Stimulated activated CD8-positive, alpha-beta memory T cell treated with anti-CD3 and anti-CD28 coated beads, Interleukin-4, amount 100 ng/mL, for 4 hours (primary cell): ENCODE measurements around the gene PSME4.
"Not testable (repeated sequence)": the region's sequence is repeated elsewhere in the genome, so short reads cannot be mapped to it uniquely, and the experiment has no call there.

Experiments
- DNase-seq, 2 donors: peaks; one replicate each; pipeline ENCODE4 v3.0.0-alpha.2; 2020; ENCODE audit warnings: low read depth in 2 of 2, low spot score in 1 of 2

PSME4 gene

DNA sequence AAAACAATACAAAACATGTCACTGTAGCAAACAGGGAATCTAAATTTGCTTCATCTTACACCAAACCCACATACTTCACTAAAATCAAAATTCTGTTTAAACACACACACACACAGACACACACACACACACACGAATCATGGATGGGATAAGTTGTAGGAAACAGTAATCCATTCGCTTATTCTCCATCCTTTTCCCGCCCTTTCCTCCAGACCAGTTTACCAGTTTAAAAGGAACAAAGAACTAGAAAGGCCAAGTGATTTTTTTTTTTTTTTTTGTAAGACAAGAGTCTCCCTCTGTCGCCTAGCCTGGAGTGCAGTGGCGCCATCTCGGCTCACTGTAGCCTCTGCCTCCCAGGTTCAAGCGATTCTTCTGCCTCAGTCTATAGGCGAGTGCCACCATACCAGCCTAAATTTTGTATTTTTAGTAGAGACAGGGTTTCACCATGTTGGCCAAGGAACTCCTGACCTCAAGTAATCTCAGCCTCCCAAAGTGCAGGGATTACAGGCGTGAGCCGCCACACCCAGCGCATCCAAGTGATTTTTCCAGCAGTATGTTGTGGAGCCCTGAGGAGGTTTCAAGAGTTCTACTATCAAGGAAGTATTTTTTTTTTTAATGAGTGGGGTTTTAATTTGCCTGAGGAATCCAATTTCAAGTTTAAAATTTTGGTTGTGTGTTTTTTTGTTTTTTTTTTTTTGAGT is 5.7 kb downstream of the PSME4 start:
- no peak for DNase-seq

DNA sequence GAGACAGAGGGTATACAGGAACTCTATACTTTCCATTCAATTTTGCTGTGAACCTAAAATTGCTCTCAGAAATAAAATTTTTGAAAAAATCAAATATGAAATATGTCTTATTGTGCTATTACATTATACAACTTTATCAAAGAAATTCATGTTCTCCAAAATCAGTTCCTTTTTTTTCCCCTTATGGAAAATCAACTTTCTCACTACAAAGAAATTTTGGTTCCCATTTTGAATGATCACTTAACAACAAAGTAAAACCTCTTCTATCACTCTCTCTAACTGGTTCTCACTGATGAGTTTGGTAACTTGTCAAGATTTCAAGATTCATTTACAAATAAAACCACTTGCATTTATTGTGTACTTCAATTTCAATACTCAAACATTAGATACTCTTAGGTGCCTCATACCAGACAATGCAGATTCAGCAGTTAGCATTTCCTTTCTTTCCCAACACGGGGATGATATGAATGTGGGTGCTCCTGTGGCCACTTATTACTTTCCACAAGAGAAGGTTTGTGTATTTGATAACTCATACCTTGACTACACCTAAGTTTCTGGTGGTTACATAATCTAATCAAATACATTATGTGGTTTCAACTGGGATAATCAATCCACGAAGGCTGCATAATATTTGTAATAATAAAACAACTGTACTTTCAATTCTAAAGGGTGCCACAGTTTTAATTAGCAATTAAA is 6.4 kb downstream of the PSME4 start:
- no peak for DNase-seq

DNA sequence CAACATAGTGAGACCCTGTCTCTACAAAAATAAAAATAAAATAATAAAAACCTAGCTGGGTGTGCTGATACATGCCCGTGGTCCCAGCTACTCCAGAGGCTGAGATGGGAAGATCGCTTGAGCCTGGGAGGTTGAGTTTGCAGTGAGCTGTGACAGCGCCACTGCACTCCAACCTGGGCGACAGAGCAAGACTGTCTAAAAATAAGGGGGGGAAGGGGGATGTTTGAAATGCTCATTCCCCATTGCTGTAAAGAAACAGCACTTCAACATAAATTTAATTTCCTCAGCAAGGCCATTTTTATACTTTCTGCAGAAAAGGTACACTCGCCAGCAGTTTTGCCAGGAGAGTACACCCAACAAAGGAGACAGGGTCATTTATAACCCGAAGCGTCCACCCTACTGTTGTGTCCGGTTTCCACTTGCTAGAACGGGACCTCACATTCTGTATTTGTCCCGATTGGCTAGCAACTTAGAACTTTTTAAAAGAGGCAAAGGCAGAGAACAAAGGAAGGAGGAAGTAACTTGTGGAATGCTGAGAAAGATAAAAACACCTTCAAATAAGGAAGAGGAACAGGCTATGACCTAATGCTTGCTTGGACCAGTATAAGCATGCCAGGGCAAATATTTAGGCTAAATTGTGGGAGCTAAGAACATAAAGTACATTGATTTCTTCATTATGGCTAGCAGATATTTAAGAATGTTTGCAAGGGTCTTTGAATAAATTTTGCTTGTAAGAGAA is 9.1 kb downstream of the PSME4 start:
- DNase-seq, result not testable (repeated sequence)

DNA sequence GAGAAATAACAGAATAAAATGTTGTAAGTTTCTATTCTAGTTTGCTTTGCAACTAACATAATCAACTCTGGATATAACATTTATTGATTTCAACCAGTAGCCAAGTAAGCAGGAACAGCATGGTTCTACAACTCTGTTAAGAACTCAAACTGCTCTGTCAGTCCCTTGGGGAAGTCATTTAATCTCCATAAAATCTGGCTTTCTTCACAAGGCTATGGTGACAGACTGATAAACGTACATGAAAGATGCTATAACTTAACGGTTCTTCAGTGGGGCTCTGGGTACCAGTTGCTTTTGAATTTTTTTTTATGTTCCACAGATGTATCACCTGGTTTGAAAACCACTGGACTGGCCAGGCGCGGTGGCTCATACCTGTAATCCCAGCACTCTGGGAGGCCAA is 10.3 kb downstream of the PSME4 start:
- DNase-seq, result no peak

DNA sequence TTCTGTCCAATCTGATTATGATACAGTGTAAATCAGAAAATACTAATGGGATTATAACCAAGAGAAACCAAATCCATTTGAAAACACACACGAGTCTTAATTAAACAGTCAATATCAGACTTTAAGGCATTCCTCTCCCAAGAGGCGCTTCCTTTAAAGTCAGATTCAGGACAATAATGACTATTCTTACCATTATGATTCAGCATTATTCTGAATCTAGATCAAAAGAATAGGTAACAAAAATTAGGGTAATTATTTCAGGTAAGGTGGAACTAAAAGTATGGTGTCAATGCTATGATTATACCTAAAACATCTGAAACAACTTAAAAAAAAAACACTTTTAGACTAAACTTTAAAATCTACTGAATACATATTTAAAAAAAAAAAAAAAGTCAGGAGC is 12.3 kb downstream of the PSME4 start:
- no peak for DNase-seq

DNA sequence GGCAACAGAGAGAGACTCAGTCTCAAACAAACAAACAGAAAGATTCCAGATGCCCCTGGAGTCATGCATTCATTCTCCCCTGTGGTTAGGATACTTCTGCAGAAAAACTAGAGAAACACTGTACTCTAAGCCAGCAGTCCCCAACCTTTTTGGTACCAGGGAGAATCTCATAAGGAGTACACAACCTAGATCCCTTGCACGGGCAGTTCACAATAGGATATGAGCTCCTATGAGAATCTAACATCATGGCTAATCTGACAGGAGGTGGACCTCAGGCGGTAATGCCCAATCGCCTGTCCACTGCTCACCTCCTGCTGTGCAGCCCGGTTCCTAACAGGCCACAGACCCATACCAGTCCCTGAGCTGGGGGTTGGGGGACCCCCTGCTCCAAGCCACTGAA is 18.3 kb downstream of the PSME4 start:
- no peak for DNase-seq

- no peak for DNase-seq
Measured at GRCh38 chr2:53949457-53949856, 21.3 kb downstream of the PSME4 start.

DNA sequence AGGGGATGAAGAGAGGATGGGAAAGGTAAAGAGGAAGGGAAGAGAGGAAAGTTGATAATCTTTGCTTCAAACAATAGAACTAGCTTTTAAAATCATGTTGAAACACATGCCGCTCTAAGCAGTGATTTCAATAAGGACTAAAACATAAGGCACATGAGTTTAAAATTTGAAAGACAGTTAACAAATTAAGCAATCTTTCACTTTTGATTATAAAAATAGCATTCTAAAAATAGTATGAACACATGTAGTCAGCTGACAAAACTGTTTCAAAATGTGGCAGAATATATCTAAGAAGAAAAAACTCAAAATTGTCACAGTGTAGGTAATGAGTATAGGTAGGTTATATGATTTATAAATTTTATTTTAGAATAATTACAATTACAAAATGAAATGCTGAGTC is 25.3 kb downstream of the PSME4 start:
- no peak for DNase-seq

- no peak for DNase-seq
Measured at GRCh38 chr2:53944542-53944941, 26.3 kb downstream of the PSME4 start.

DNA sequence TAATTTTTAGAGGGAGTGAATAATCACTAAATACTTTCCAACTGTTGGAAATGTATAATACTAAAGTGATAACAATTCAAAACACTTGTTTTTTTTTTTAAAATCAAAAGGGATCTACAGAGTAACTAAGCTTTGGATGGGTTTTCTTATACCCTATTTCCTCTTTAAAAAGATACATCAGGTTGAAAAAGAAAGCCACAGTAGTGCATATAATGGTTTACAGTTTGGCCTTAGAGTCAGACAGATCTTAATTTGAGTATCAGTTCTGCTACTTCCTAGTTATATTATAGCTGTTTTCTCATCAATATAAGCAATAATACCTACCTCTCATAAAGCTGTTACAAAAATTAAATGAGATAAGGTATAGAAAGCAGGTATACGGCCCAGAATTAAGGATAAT is 28.5 kb downstream of the PSME4 start:
- no peak for DNase-seq

DNA sequence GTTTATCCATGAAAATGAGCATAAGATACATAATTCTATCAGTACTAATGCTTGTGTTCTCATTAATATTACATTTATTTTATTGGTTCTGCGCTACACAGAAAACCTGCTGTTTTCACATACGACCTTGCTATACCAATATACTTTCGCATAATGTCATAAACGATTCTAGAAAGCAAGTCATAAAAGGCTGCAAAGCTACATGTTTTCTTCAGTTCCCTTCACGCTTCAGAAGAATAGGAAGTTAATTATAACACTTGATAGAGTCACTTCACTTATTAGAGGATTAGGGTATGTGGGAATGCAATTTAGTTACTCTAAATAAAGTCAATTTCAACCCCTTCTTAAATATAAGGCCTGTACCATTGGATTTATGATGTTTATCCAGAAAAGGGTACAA is 29.0 kb downstream of the PSME4 start:
- no peak for DNase-seq

GRCh38 chr2:53939656-53940055 is 31.1 kb downstream of the PSME4 start:
- no peak for DNase-seq

DNA sequence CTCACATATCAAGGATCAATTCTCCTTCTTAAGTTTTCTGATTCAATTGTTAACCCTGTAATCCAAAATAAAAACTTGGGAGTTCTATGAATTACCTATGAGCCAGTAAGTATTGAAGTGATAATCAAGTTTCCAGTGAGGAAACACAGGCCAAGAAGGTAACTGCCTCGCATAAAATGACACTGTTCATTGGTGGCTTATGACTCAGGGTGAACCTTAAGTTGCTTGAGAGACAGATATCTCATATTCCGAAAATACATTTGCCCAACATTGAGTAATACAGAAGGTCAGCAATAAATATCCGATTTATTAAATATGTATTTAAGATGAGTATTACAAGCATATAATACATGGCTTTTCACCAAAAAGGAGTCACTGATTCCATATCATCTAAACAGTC is 31.9 kb downstream of the PSME4 start:
- DNase-seq, result no peak

- no peak for DNase-seq
Measured at GRCh38 chr2:53933329-53933728, 37.5 kb downstream of the PSME4 start.

GRCh38 chr2:53926321-53926720 is 44.5 kb downstream of the PSME4 start:
- DNase-seq, result not testable (repeated sequence)

DNA sequence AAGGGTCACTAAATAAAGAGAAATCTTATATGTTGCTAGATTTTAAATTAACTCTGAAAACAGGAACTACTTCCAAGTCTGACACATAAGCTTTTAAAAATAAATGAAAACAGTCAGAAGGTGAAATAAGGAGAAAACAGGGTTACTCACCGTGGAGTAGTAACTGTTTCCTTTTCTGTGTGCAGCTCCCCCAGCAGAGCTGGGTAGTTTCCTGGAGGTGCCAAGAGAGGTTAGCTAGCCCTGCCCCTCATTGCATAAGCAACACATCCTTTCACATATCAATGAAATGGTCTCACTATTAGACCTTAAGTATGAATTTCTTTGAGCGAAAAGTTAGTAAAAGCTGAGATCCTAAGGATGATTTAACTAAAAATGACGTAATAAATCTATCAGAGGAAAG is 57.1 kb downstream of the PSME4 start:
- no peak for DNase-seq

GRCh38 chr2:53911434-53912189 is 59.2 kb downstream of the PSME4 start:
- no peak for DNase-seq

DNA sequence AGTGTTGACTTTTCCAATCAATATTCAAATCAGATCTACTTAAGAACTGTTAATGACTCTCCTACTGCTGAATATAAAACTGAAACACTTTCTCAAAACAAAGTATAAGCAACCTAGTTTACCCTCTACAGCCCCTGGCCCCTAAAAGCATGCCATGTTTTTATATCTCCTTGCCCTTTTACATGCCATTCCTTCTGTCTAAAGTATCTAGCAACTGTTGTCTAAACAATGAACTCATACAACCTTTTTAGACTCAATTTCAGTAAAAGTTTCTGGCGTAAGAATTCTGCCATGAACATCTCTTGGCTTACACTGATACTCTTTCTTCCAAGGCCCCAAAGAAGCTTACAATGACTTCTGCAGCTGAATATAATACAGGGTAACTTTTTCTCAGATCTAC is 63.2 kb downstream of the PSME4 start:
- DNase-seq, result no peak

DNA sequence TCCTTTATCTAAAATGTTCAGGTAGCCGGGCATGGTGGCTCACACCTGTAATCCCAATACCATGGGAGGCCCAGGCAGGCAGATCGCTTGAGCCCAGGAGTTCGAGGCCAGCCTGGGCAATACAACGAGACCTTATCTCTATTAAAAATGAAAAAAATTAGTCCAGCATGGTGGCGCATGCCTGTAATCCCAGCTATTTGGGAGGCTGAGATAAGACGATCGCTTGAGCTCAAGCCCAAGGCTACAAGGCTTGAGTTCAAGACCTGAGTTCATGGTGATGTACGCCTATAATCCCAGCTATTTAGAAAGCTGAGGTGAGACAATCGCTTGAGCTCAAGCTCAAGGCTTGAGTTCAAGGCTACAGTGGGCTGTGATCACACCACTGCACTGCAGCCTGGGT is 65.4 kb downstream of the PSME4 start:
- no peak for DNase-seq

- no peak for DNase-seq
Measured at GRCh38 chr2:53903011-53903410, 67.8 kb downstream of the PSME4 start.

DNA sequence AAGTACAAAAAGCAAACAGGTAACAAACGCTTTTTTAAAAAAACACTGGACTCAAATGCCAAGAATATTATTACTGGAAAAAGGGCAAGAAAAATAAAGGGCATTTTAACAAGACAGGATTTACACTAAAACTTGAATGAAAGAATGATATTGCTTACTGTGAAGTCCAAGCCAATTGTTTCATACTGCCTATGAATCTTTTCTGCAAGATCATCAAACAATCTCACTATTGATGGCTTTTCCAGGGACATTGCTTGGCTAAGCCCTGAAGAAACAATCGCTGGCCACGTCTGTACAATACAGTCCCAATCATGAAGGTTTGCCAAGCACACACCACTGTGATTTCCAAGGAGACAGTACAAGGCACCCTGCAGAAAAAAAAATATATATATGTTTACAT is 69.6 kb downstream of the PSME4 start:
- no peak for DNase-seq

- no peak for DNase-seq
Measured at GRCh38 chr2:53896864-53897263, 73.9 kb downstream of the PSME4 start.
